GM12872 (cell line): Measurements from ENCODE around the gene PMPCA.
A peak's percentile ranks its signal among the peaks of the same experiment; 100 is the strongest.

Experiments
- TF ChIP-seq, protein P1 (sequence below): IDR thresholded peaks from 3 replicates; pipeline ENCODE4 v1.5.1; 2011; ENCODE audit warnings: low read depth, mild to moderate bottlenecking, low read length, moderate library complexity; ENCODE audit not compliant: insufficient read depth

PMPCA gene

DNA sequence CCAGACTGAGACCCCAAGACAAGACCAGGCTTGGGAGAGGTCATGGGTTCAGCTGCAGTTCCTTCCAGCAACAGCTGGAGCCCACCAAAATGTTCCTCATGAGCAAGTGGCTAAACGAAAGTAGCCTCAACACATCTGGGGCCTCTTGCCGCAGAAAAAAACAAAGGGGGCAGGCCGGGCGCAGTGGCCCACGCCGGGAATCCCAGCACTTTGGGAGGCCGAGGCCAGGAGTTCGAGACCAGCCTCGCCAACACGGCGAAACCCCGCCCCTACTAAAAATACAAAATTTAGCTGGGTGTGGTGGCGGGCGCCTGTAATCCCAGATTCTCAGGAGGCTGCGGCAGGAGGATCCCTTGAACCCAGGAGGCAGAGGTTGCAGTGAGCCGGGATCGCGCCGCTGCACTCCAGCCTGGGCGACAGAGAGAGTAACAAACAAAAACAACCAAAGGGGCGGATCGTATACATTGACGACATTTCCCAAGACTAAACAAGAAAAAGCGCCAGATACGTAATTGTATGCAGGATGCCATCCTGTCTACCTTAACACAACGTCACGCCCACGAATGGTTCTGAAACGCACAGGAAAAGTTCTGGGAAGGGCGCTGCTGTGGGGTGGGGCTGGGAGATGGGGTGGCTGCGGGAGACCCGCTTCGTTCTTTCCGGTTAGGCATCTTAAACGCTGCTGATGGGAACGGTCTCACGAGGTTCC, 27.5 kb downstream of the PMPCA start:
- TF ChIP-seq, protein P1, sequence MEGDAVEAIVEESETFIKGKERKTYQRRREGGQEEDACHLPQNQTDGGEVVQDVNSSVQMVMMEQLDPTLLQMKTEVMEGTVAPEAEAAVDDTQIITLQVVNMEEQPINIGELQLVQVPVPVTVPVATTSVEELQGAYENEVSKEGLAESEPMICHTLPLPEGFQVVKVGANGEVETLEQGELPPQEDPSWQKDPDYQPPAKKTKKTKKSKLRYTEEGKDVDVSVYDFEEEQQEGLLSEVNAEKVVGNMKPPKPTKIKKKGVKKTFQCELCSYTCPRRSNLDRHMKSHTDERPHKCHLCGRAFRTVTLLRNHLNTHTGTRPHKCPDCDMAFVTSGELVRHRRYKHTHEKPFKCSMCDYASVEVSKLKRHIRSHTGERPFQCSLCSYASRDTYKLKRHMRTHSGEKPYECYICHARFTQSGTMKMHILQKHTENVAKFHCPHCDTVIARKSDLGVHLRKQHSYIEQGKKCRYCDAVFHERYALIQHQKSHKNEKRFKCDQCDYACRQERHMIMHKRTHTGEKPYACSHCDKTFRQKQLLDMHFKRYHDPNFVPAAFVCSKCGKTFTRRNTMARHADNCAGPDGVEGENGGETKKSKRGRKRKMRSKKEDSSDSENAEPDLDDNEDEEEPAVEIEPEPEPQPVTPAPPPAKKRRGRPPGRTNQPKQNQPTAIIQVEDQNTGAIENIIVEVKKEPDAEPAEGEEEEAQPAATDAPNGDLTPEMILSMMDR = no peak

DNA sequence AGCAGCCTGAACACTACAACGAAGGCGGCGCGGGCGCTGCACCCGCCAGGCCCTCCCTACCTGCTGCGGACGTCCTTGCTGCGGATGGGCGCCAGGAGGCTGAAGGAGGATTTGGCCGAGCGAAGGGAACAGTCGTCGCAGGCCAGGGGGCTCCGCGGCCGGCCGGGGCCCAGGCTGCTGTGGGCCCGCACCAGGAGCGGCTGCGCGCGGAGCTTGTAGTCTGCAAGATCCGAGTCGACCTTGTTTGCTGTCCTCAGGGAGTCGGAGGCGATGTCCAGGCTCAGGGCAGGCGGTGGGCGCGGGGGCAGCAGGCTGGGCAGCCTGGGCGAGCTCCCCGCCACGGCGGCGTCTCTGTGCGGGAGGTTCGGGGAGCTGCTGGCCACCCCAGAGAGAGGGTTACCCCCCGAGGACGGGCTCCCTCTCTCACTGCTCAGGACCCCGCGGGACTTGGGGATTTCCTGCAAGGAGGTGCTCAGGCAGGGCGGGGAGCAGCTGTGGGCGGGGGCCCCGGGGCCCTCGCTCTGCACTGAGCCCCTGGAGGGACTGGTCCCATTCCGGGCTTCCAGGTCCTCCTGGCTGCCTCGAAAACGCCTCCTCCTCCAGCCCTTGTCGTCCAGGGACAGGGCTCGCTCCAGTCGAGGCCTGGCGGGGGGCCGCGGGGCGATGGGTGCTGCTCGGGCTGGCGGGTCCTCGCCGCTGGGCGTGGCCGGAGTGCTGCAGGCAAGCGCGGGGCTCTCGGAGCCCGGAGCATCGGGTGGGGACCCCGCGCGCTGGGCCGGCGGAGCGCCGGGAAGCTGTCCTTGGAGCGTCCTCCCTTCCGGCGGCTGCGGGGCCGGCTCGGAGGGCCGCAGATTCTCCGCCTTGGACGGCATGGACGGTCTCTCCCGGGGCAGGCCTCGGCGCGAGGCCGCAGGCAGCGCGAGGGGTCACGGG, 28.4 kb downstream of the PMPCA start:
- TF ChIP-seq, protein P1 = no peak

DNA sequence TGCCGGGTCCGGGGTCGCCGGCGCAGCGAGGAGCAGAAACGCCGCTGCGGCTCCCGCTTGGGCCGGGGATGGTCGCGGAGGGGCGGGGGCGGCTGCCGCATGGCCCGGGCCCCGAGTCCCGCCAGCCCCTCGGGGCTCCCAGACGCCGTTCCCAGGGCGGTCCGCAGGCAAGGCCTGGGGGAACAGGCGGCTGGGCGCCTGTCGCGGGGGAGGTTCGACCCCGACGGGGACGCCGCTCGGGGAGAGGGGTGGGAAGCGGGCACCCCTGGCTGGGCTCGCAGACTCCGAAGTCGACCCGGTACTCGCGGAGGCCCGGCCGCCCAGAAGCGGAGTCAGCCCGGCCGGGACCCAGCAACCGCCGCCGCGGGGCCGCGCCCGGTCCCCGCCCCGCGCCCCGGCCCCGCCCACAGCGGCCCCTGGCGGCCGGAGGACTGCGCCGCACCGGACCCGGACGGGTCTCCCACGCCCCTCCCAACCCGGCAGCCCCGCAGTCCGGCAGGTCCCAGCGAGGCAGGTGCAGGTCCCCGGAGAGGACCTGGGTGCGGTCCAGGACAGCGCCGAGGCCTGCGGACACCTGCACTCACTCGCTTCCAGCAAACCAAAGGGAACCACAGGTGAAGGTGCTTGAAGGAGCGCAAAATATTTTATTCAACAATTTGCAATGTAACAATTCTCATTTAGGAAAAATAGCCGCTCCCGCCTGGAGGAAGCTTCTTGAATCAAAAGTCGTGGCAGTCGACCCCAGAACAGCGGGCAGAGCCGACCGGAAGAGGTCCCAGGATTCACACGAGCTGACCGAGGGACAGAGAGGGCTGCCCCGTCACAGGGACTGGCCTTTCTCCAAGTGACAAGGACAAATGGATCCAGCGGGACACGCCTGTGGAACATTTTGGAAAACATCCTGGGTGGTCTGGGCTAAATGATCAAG, 29.3 kb downstream of the PMPCA start, which contains the start of gene INPP5E:
Gene INPP5E (minus strand): TSS at position 365 of the 928 bp plus-strand sequence. CDS start 426 bp downstream, outside the sequence.
- TF ChIP-seq, protein P1 = peak; percentile 62; the same call in 2 of the 3 replicates

DNA sequence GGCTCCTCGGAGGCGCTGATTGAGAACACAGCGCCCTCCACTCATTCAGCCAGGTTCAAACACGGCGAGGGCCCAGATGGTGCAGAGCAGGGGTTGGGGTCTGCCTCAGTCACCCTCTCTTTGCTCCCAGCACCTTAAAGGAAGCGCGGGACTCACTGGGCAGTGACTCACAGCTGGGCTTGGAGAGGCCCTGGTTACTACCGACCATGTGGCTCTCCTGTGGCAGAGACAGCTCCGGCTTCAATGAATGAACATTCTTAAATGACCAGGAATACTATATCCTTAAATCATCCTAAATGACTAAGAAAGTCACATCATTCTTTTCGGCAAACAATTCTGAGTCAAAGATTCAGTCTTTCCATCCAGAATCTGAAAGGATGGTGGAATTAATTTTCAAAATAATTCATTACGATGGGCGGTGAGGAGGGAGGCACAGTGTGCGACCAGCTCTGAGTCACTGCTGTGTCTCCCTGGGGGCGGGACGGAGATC, 30.8 kb downstream of the PMPCA start:
- TF ChIP-seq, protein P1 = no peak

DNA sequence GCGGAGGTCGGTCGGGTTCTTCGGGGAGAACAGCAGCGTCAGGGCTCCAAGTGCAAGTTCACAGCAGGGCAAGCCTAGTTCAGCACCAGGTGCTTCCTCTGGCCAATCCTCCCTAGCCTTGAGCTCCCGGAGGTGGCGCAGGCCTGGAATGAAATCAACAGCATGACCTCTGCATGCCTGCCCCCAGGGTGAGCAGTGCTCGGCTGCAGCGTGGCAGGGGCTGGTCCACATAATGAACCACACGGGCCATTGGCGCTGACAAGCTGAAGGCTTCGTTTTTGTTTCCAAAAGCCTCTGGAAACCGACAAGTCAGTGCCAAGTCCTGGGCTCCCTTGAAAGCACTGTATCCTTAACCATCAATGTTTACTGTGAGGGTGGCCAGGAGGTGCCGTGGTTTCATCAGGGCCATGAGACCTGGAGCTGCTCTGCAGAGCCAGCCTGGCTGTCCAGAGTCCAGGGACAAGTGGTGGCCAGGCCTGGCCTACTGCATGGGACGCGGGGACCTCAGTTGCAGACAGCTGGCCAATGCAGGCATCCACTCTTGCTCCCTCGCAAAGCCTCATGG, 31.3 kb downstream of the PMPCA start:
- TF ChIP-seq, protein P1 = no peak

DNA sequence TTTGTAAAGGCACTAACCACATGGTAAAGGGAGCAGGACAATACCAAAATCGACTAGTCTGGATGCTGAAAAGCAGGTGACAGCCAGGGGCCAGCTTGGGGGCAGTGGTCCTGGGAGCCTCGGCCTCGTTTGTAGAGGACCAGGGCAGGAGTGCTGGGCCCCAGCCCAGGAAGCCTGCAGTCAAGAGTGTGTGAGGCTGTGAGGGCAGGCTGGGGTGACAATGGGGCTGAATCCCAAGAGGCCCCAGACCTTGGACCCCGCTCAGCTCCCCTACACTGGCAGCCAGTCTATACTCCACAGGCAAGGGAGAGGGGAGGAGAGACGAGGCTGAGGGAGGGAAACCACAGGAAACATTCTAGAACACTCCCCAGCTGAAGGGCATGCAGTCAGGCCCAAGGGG, 31.8 kb downstream of the PMPCA start:
- TF ChIP-seq, protein P1 = no peak
